Peyer's patch (tissue), 4 donors: Measurements from ENCODE around the gene RND1. TPM values are rescaled to one million over a fixed set of nuclear protein-coding genes. Genes with fewer than 3 reads are reported as not detected.
A peak's percentile ranks its signal among the peaks of the same experiment; 100 is the strongest.

Source experiments
- DNase-seq, 3 donors: peaks; one replicate each; pipeline ENCODE4 v3.0.0-alpha.2; 2017 to 2019
- H3K27ac ChIP-seq, 4 donors: fragments of 200-600 bp; sonication (generic); one replicate each; pipeline ENCODE4 v1.5.1; 2016 to 2019
- H3K27me3 ChIP-seq, 2 donors: fragments of 200-600 bp; sonication (generic); one replicate each; pipeline ENCODE4 v1.5.1; 2019
- H3K36me3 ChIP-seq, 3 donors: fragments of 200-600 bp; sonication (generic); one replicate each; pipeline ENCODE4 v1.5.1; 2016 to 2019
- H3K4me1 ChIP-seq, 4 donors: fragments of 200-600 bp; sonication (generic); one replicate each; pipeline ENCODE4 v1.5.1; 2016 to 2019
- H3K4me3 ChIP-seq, 4 donors: fragments of 200-600 bp; sonication (generic); 1 replicate in 3 of 4; 2 replicates in 1 of 4; pipeline ENCODE4 v1.5.1; 2016 to 2019; ENCODE audit warnings: mild to moderate bottlenecking in 1 of 4
- H3K9me3 ChIP-seq, 4 donors: fragments of 200-600 bp; sonication (generic); one replicate each; pipeline ENCODE4 v1.5.1; 2016 to 2019; ENCODE audit warnings: mild to moderate bottlenecking in 1 of 4
- POLR2A ChIP-seq, 2 donors: fragments of 450-650 bp; IDR thresholded peaks; one replicate each; pipeline ENCODE4 v1.5.1; 2017; ENCODE audit warnings: antibody characterized with exemption in 2 of 2, mild to moderate bottlenecking in 2 of 2, moderate library complexity in 2 of 2
- total RNA-seq, 4 donors: library from RNA; depleted of rRNA; stranded (reverse); fragments of >200 nt; gene quantifications; one replicate each; pipeline ENCODE4 v1.1.0, GENCODE V29; 2016
- TF ChIP-seq, protein P1 (sequence below), 6 experiments: fragments of 450-650 bp in 4 of 6; fragments of 200-600 bp in 2 of 6; sonication (generic) in 1 of 6; IDR thresholded peaks; one replicate each; pipeline ENCODE4 v1.5.1; 2017 to 2019; ENCODE audit warnings: antibody characterized with exemption in 6 of 6, mild to moderate bottlenecking in 3 of 6, moderate library complexity in 1 of 6

Gene RND1
- total RNA-seq, 4 donors from 2014 or later, result 0.80 to 2.2 (median 1.6) TPM; not detected in 1

DNA sequence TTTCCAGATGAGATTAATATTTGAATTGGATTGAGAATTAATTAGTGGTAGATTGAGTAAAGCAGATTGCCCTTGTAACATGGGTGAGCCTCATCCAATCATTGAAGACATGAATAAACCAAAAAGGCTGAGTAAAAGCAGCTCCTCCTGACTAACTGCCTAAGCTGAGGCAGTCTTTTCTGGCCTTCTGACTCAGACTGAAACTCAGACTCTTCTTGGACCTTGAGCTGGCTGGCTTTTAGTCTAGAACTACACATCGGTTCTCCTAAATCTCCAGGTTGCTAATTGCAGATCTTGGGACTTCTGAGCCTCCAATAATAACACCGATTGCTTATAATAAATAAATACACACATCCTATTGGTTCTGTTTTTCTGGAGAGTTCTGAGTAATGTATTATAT is 35.6 kb upstream of the RND1 start:
- H3K4me3 ChIP-seq, result no peak overlapping the region
- no peaks in the 10 kb centered on the region for H3K4me1 ChIP-seq
- H3K27ac ChIP-seq, result no peak overlapping the region
- H3K9me3 ChIP-seq, result no peaks in the 10 kb centered on the region
- no peaks in the 10 kb centered on the region for H3K27me3 ChIP-seq
- TF ChIP-seq POLR2A (IDR thresholded peaks at IDR 0.05), result no peak
- TF ChIP-seq, protein P1, sequence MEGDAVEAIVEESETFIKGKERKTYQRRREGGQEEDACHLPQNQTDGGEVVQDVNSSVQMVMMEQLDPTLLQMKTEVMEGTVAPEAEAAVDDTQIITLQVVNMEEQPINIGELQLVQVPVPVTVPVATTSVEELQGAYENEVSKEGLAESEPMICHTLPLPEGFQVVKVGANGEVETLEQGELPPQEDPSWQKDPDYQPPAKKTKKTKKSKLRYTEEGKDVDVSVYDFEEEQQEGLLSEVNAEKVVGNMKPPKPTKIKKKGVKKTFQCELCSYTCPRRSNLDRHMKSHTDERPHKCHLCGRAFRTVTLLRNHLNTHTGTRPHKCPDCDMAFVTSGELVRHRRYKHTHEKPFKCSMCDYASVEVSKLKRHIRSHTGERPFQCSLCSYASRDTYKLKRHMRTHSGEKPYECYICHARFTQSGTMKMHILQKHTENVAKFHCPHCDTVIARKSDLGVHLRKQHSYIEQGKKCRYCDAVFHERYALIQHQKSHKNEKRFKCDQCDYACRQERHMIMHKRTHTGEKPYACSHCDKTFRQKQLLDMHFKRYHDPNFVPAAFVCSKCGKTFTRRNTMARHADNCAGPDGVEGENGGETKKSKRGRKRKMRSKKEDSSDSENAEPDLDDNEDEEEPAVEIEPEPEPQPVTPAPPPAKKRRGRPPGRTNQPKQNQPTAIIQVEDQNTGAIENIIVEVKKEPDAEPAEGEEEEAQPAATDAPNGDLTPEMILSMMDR (IDR thresholded peaks at IDR 0.05), result no peak
- H3K36me3 ChIP-seq, result no peaks in the 10 kb centered on the region
- no peak for DNase-seq

DNA sequence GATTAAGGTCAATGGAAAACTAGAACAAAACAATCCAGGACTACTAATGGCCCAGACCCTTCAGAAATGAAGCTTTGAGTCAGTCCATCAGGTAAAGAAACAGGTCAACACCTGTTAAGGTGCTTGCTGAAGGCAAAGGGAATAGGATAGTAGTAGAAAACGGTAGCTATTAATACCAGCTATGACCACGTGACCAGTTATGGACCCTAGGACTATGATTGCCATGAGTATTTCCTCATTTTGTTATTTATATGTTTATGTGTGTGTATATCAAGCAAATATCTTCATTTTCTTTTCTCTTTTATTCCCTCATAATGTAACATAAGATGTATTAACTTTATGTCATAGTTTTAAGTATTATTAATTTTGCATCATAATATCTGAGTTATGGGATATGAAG is 34.0 kb upstream of the RND1 start:
- Histone ChIP-seq H3K9me3 (no peaks in the 10 kb centered on the region), H3K27me3 (no peaks in the 10 kb centered on the region), H3K27ac (no peak overlapping the region), H3K4me3 (no peak overlapping the region), H3K4me1 (no peaks in the 10 kb centered on the region), H3K36me3 (no peaks in the 10 kb centered on the region)
- TF ChIP-seq, protein P1 (IDR thresholded peaks at IDR 0.05), result no peak
- TF ChIP-seq POLR2A (IDR thresholded peaks at IDR 0.05), result no peak
- DNase-seq, result no peak

DNA sequence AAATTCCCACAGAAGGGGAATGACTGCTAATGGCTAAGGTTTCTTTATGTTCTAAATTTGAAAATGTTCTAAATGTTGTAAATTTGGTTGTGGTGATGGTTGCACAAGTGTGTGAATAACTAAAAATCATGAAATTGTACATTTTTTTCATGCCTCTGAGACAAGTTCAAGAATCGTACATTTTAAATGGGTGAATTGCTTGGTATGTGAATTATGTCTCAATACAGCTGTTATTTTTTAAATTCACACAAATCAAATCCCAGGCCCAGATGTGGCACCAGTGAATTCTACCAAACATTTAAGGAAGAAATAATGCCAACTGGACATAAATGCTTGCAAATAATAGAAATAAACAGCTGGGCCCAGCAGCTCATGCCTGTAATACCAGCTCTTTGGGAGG is 28.6 kb upstream of the RND1 start:
- no peak overlapping the region for H3K27ac ChIP-seq
- no peak overlapping the region for H3K4me3 ChIP-seq
- H3K9me3 ChIP-seq, result no peaks in the 10 kb centered on the region
- H3K4me1 ChIP-seq, result peaks cover 0 to 7% (median 2%) of the 10 kb centered on the region in 4 donors
- no peaks in the 10 kb centered on the region for H3K36me3 ChIP-seq
- TF ChIP-seq POLR2A (IDR thresholded peaks at IDR 0.05), result no peak
- TF ChIP-seq, protein P1 (IDR thresholded peaks at IDR 0.05), result no peak
- H3K27me3 ChIP-seq, result no peaks in the 10 kb centered on the region
- DNase-seq, result no peak

DNA sequence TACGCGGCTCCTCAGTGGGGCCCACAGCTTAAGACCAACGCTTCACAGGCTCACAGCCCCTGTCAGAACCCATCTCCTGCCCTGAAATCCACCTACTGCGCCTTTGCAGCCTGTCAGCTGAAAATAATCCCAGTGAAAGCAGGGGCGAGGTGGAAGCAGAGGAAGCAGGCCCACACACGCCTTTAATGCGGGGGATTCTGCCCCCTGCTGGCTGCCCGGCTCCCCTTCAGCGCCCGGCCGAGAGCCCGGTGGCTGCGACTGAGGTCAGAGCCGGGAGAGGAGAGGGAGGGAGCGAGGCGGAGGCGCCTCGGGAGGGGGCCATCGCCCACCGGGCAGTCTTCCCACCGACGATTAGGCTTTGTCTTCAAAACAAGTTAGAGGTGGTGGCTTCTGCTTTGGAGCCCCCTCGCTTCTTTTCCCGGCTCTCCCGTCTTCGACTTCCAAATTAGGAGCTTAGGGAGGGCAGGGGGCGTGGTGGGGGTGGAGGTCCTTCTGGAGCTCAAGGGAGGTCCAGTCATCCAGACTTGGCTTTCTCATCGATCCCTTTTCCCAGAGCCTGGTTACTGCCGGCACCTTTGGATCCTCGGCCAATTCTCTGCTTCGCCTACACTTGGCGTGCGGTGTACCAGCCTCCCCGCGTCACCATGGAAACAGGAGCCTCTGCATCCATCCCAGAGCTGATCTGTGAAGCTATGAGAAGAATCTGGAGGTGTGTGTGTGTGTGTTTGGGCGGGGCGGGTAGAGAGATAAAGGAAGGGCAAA is 25.2 kb upstream of the RND1 start:
- Histone ChIP-seq H3K9me3 (no peaks in the 10 kb centered on the region), H3K27me3 (no peaks in the 10 kb centered on the region), H3K27ac (no peak overlapping the region), H3K36me3 (no peaks in the 10 kb centered on the region), H3K4me1 (peaks cover 0 to 7% (median 2%) of the 10 kb centered on the region in 4 donors), H3K4me3 (peak overlapping the region; percentile 2 to 20 (median 11))
- DNase-seq, result peak; percentile 61 to 89 (median 88)
- no peak for TF ChIP-seq POLR2A (IDR thresholded peaks at IDR 0.05)
- TF ChIP-seq, protein P1 (IDR thresholded peaks at IDR 0.05), result peak; percentile 64 to 92 (median 90)

DNA sequence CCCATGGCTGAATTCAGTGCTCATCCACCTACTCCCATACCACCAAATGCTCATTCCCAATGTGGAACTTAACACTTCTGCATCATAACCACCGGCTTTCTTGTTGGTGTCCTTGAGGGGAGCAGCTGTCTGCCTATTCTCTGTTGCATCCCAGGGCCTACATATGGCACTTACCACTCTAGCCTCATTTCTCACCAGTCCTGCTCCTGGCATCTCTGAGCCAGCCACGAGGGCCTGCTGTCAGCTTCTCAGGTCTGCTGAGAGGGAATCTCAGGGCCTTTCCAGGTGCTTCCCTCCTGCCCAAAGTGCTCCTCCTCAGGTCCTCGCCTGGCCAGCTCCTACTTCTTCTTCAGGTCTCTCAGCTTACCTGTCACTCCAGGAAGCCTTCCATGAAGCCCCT is 24.0 kb upstream of the RND1 start:
- H3K27ac ChIP-seq, result no peak overlapping the region
- no peaks in the 10 kb centered on the region for H3K27me3 ChIP-seq
- H3K4me1 ChIP-seq, result peaks cover 0 to 7% (median 2%) of the 10 kb centered on the region in 4 donors
- TF ChIP-seq, protein P1 (IDR thresholded peaks at IDR 0.05), result no peak
- TF ChIP-seq POLR2A (IDR thresholded peaks at IDR 0.05), result no peak
- H3K9me3 ChIP-seq, result no peaks in the 10 kb centered on the region
- no peak for DNase-seq
- no peaks in the 10 kb centered on the region for H3K36me3 ChIP-seq
- no peak overlapping the region for H3K4me3 ChIP-seq
